Measurements from ENCODE around the gene USP9Y.

The USP9Y gene, protein sequence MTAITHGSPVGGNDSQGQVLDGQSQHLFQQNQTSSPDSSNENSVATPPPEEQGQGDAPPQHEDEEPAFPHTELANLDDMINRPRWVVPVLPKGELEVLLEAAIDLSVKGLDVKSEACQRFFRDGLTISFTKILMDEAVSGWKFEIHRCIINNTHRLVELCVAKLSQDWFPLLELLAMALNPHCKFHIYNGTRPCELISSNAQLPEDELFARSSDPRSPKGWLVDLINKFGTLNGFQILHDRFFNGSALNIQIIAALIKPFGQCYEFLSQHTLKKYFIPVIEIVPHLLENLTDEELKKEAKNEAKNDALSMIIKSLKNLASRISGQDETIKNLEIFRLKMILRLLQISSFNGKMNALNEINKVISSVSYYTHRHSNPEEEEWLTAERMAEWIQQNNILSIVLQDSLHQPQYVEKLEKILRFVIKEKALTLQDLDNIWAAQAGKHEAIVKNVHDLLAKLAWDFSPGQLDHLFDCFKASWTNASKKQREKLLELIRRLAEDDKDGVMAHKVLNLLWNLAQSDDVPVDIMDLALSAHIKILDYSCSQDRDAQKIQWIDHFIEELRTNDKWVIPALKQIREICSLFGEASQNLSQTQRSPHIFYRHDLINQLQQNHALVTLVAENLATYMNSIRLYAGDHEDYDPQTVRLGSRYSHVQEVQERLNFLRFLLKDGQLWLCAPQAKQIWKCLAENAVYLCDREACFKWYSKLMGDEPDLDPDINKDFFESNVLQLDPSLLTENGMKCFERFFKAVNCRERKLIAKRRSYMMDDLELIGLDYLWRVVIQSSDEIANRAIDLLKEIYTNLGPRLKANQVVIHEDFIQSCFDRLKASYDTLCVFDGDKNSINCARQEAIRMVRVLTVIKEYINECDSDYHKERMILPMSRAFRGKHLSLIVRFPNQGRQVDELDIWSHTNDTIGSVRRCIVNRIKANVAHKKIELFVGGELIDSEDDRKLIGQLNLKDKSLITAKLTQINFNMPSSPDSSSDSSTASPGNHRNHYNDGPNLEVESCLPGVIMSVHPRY (N-terminal part only)

DNA sequence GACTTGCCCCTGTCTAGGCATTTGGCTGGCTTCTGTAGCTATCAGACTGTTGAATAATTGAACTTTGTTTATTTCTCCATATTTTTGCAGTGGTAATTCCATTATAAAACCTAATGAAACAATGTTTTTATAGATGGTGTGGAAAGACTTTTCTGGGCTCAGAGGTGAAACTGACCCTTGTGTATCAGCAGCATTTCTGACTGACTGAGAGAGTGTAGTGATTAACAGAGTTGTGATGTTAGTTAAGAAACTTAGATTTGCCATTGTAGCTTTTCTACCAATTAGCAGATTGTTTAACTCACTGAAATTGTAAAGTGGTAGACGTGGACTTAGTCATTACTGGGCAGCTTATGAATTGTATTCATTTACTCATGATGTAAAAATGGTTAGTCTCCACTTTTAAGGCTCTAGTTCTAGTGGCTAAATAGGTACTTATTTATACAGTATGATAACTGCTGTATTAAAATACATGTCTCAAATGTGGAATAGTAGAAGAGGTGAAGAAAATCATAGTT is at the start of gene USP9Y:
TSS of gene USP9Y (plus strand) at position 51 of the 515 bp plus-strand sequence. CDS start 8,217 bp downstream, outside the sequence.
- TF ChIP-seq CSDC2 (CRISPR knock-in tag; IDR thresholded peaks at IDR 0.05) (no peak), ESRRG (CRISPR knock-in tag; IDR thresholded peaks at IDR 0.05) (no peak), ZC3H10 (CRISPR knock-in tag; IDR thresholded peaks at IDR 0.05) (no peak), TOX (CRISPR knock-in tag; IDR thresholded peaks at IDR 0.05; ENCODE audit: borderline replicate concordance) (no peak), ZNF565 (CRISPR knock-in tag; conservative IDR thresholded peaks at IDR 0.05; ENCODE audit: low read depth) (no peak)
- TF ChIP-seq, protein P1, sequence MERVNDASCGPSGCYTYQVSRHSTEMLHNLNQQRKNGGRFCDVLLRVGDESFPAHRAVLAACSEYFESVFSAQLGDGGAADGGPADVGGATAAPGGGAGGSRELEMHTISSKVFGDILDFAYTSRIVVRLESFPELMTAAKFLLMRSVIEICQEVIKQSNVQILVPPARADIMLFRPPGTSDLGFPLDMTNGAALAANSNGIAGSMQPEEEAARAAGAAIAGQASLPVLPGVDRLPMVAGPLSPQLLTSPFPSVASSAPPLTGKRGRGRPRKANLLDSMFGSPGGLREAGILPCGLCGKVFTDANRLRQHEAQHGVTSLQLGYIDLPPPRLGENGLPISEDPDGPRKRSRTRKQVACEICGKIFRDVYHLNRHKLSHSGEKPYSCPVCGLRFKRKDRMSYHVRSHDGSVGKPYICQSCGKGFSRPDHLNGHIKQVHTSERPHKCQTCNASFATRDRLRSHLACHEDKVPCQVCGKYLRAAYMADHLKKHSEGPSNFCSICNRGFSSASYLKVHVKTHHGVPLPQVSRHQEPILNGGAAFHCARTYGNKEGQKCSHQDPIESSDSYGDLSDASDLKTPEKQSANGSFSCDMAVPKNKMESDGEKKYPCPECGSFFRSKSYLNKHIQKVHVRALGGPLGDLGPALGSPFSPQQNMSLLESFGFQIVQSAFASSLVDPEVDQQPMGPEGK (CRISPR knock-in tag; IDR thresholded peaks at IDR 0.05; ENCODE audit: borderline replicate concordance): no peak
- TF ChIP-seq, protein P2, sequence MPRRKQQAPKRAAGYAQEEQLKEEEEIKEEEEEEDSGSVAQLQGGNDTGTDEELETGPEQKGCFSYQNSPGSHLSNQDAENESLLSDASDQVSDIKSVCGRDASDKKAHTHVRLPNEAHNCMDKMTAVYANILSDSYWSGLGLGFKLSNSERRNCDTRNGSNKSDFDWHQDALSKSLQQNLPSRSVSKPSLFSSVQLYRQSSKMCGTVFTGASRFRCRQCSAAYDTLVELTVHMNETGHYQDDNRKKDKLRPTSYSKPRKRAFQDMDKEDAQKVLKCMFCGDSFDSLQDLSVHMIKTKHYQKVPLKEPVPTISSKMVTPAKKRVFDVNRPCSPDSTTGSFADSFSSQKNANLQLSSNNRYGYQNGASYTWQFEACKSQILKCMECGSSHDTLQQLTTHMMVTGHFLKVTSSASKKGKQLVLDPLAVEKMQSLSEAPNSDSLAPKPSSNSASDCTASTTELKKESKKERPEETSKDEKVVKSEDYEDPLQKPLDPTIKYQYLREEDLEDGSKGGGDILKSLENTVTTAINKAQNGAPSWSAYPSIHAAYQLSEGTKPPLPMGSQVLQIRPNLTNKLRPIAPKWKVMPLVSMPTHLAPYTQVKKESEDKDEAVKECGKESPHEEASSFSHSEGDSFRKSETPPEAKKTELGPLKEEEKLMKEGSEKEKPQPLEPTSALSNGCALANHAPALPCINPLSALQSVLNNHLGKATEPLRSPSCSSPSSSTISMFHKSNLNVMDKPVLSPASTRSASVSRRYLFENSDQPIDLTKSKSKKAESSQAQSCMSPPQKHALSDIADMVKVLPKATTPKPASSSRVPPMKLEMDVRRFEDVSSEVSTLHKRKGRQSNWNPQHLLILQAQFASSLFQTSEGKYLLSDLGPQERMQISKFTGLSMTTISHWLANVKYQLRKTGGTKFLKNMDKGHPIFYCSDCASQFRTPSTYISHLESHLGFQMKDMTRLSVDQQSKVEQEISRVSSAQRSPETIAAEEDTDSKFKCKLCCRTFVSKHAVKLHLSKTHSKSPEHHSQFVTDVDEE (CRISPR knock-in tag; IDR thresholded peaks at IDR 0.05): no peak
- ATAC-seq: no peak

DNA sequence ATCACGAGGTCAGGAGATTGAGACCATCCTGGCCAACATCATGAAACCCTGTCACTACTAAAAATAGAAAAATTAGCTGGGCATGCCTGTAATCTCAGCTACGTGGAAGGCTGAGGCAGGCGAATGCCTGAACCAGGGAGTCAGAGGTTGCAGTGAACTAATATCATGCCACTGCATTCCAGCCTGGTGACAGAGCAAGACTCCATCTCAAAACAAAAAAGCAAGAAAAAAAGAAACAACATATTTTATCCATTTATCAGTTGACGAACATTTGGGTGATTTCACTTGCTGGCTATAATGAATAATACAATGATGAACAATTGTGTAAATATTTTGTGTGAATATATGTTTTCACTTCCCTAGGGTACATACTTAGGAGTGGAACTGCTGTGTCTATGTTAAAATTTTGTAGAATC is 49.4 kb upstream of the USP9Y start:
- no peak for ATAC-seq
- TF ChIP-seq ZNF565 (CRISPR knock-in tag; conservative IDR thresholded peaks at IDR 0.05; ENCODE audit: low read depth) (no peak), ZC3H10 (CRISPR knock-in tag; IDR thresholded peaks at IDR 0.05) (no peak), TOX (CRISPR knock-in tag; IDR thresholded peaks at IDR 0.05; ENCODE audit: borderline replicate concordance) (no peak), PPARA (CRISPR knock-in tag; IDR thresholded peaks at IDR 0.05; ENCODE audit: borderline replicate concordance) (no peak), CSDC2 (CRISPR knock-in tag; IDR thresholded peaks at IDR 0.05) (no peak), ZNF8 (CRISPR knock-in tag; IDR thresholded peaks at IDR 0.05) (no peak), ZFP3 (CRISPR knock-in tag; IDR thresholded peaks at IDR 0.05) (no peak), BACH2 (CRISPR knock-in tag; IDR thresholded peaks at IDR 0.05; ENCODE audit: borderline replicate concordance) (no peak), ISL1 (CRISPR knock-in tag; IDR thresholded peaks at IDR 0.05) (no peak), GLIS3 (CRISPR knock-in tag; IDR thresholded peaks at IDR 0.05) (no peak), ZNF70 (CRISPR knock-in tag; IDR thresholded peaks at IDR 0.05) (no peak), CREB5 (CRISPR knock-in tag; IDR thresholded peaks at IDR 0.05; ENCODE audit: low read depth) (no peak), SNAI2 (CRISPR knock-in tag; IDR thresholded peaks at IDR 0.05) (no peak)

DNA sequence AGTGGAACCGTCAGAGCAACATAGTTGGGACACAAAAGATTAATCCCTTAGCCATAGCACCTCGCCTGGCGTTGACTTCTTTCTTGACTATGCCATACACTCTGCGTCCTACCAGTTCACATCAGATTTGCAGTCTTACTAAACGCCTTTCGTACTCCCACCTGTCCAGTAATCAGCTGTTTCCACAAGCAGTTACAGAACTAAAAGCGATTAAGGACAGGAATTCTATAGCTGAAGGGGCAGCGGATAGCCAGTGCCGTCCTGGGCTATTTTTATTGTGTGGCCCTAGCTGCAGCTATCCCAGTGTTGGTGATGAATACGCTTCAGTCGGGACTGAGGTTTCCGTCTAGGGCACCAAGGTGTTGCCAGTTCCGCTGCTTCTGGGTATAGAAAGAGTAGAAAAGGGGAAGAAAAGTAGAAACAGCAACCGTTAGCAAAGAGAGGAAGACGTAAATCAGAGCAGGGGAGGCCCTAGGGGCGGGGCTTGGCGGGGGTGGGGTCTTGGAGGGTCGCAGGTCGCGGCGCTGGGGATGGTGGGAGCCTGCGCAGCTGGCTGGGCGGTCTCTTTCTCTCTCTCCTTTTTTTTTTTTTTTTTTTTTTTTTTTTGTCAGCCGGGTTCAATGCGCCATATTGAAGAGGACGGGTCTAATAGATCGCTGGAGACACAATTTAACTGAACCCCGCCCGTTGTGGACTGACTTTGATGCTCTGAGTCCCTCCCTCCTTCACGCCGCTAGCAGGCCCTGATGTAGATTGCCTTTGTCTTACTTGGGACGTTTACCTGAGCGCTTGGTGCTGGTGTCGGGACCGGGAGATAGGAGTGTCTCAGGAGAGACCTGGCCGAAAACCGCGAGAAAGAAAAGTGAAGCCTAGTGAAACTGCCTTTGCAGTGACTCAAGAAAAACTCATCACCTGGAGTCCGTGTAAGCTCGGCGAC is 39.0 kb upstream of the USP9Y start:
- no peak for TF ChIP-seq TCF4 (CRISPR knock-in tag; IDR thresholded peaks at IDR 0.05; ENCODE audit: borderline replicate concordance)
- no peak for TF ChIP-seq ISL1 (CRISPR knock-in tag; IDR thresholded peaks at IDR 0.05)
- no peak for TF ChIP-seq TOX (CRISPR knock-in tag; IDR thresholded peaks at IDR 0.05; ENCODE audit: borderline replicate concordance)
- TF ChIP-seq RARB (CRISPR knock-in tag; IDR thresholded peaks at IDR 0.05): no peak
- no peak for TF ChIP-seq CSDC2 (CRISPR knock-in tag; IDR thresholded peaks at IDR 0.05)
- TF ChIP-seq, protein P2 (CRISPR knock-in tag; IDR thresholded peaks at IDR 0.05): no peak
- no peak for TF ChIP-seq PPARA (CRISPR knock-in tag; IDR thresholded peaks at IDR 0.05; ENCODE audit: borderline replicate concordance)
- TF ChIP-seq ZNF70 (CRISPR knock-in tag; IDR thresholded peaks at IDR 0.05): no peak
- TF ChIP-seq BACH2 (CRISPR knock-in tag; IDR thresholded peaks at IDR 0.05; ENCODE audit: borderline replicate concordance): no peak
- TF ChIP-seq SNAI2 (CRISPR knock-in tag; IDR thresholded peaks at IDR 0.05): no peak
- no peak for TF ChIP-seq ZC3H10 (CRISPR knock-in tag; IDR thresholded peaks at IDR 0.05)
- ATAC-seq: no peak

Data from SK-N-SH treated with all-trans-retinoic acid at 6 μM for 48 hours (cell line).